CD4-positive, alpha-beta T cell (primary cell): ENCODE results near the gene CCDC187. TPM values are rescaled to one million over a fixed set of nuclear protein-coding genes. Genes with fewer than 3 reads are reported as not detected.
A peak's percentile ranks its signal among the peaks of the same experiment; 100 is the strongest.

Experiments used
- ATAC-seq: fragments of 200-7000 bp; cut with Tn5 transposase; one replicate; pipeline ENCODE4 v1.10.0; 2022; ENCODE audit warnings: mild to moderate bottlenecking; ENCODE audit not compliant: poor library complexity
- CTCF ChIA-PET: fragments of 350-600 bp; sonication (Branson Sonifier 250); formaldehyde crosslinking; loops from one replicate; lab custom pipeline; 2021; ENCODE audit warnings: antibody characterized with exemption, inconsistent platforms; lab: Charles Lee
- POLR2A ChIA-PET: fragments of 350-600 bp; sonication (Branson Sonifier 250); formaldehyde crosslinking; loops from one replicate; lab custom pipeline; 2021; ENCODE audit warnings: antibody characterized with exemption, inconsistent platforms; lab: Charles Lee
- DNase-seq, 14 experiments: peaks; one replicate each; pipeline ENCODE4 v3.0.0-alpha.2; 2013 to 2020; ENCODE audit warnings: mixed read lengths in 2 of 14
- H3K27ac ChIP-seq, 2 donors: one replicate each; pipeline versions ENCODE4 v1.5.1 to v1.7.0; 2013; ENCODE audit warnings: low read length in 2 of 2, low read depth in 1 of 2, mild to moderate bottlenecking in 1 of 2
- H3K27me3 ChIP-seq, 2 experiments: 1 replicate in 1 of 2; 2 replicates in 1 of 2; pipeline versions ENCODE4 v1.6.1 to v1.7.0; 2013; ENCODE audit warnings: low read length in 2 of 2, control low read depth in 1 of 2, mild to moderate bottlenecking in 1 of 2, moderate library complexity in 1 of 2; ENCODE audit not compliant: insufficient read depth in 2 of 2, control insufficient read depth in 1 of 2
- H3K36me3 ChIP-seq: one replicate; pipeline ENCODE4 v1.6.1; 2013; ENCODE audit warnings: low read length, control low read depth; ENCODE audit not compliant: insufficient read depth
- H3K4me1 ChIP-seq: one replicate; pipeline ENCODE4 v1.6.1; 2013; ENCODE audit warnings: low read length, control low read depth; ENCODE audit not compliant: insufficient read depth
- H3K4me3 ChIP-seq: one replicate; pipeline ENCODE4 v1.5.1; 2013; ENCODE audit warnings: mild to moderate bottlenecking, low read length, moderate library complexity
- H3K9me3 ChIP-seq, 2 experiments: 1 replicate in 1 of 2; 2 replicates in 1 of 2; pipeline versions ENCODE4 v1.6.1 to v1.7.0; 2013; ENCODE audit warnings: low read length in 2 of 2, mild to moderate bottlenecking in 2 of 2, control low read depth in 1 of 2, moderate library complexity in 1 of 2; ENCODE audit not compliant: control insufficient read depth in 1 of 2, insufficient read depth in 1 of 2
- H3K27ac Mint-ChIP-seq: one replicate; pipeline ENCODE4 v1.8.0; 2020; ENCODE audit warnings: mixed read lengths
- H3K27me3 Mint-ChIP-seq: one replicate; pipeline ENCODE4 v1.8.0; 2021; ENCODE audit warnings: mixed read lengths
- H3K36me3 Mint-ChIP-seq: one replicate; pipeline ENCODE4 v1.8.0; 2021; ENCODE audit warnings: low read depth, mixed read lengths
- H3K4me1 Mint-ChIP-seq: one replicate; pipeline ENCODE4 v1.8.0; 2021; ENCODE audit warnings: low read depth, mixed read lengths
- H3K4me3 Mint-ChIP-seq: one replicate; pipeline ENCODE4 v1.8.0; 2020; ENCODE audit warnings: mild to moderate bottlenecking, mixed read lengths
- H3K9me3 Mint-ChIP-seq: one replicate; pipeline ENCODE4 v1.8.0; 2020; ENCODE audit warnings: mixed read lengths
- CTCF ChIP-seq: fragments of 200-600 bp; IDR thresholded peaks from one replicate; pipeline ENCODE4 v1.8.0; 2022; ENCODE audit warnings: antibody characterized with exemption, mild to moderate bottlenecking
- intact Hi-C, 2 experiments: fragments of 100-400 bp; cut with DNase I in 1 of 2; cut with micrococcal nuclease in 1 of 2; formaldehyde crosslinking; loops; one replicate each; pipeline versions ENCODE4 v1.15.1 to v1.9.0; 2023 to 2025; cut with DNase I, micrococcal nuclease
- total RNA-seq, 174 experiments: library from RNA in 2 of 174; stranded (reverse) in 2 of 174; gene quantifications; one replicate each; pipeline ENCODE4 v1.2.3 and lab custom pipeline; 2021 to 2026

CCDC187 gene
- total RNA-seq, 2 experiments from 2014 or later: not detected

- Histone ChIP-seq H3K36me3 (no peaks in the 10 kb centered on the region), H3K4me1 (peaks cover 9% of the 10 kb centered on the region), H3K27me3 (peaks cover 20 to 22% of the 10 kb centered on the region in 2 experiments), H3K27ac (no peak overlapping the region), H3K4me3 (no peak overlapping the region), H3K9me3 (peaks cover 3 to 24% of the 10 kb centered on the region in 2 experiments)
- Mint-ChIP-seq H3K4me1 (no peaks in the 10 kb centered on the region), H3K27ac (no peak overlapping the region), H3K9me3 (no peaks in the 10 kb centered on the region), H3K4me3 (no peak overlapping the region), H3K36me3 (no peaks in the 10 kb centered on the region), H3K27me3 (peaks cover 4% of the 10 kb centered on the region)
- TF ChIP-seq CTCF: no peak
- DNase-seq (no peak), ATAC-seq (no peak)
- CTCF ChIA-PET: no interaction called here
- intact Hi-C loops: no loop called here
- POLR2A ChIA-PET: no interaction called here
Measured at GRCh38 chr9:136314056-136314416, 10.1 kb upstream of the CCDC187 start.

GRCh38 chr9:136313111-136314055 is 9.5 kb upstream of the CCDC187 start:
- POLR2A ChIA-PET: no interaction called here
- intact Hi-C loops: no loop called here
- CTCF ChIA-PET: interaction anchor here (1.3 kb wide), 1 partner anchor 50 kb away, joined by 5 read pairs; the partner anchor contains the start of gene DNLZ
- no peak for DNase-seq
- ATAC-seq: no peak
- Histone ChIP-seq H3K27ac (no peak overlapping the region), H3K36me3 (no peaks in the 10 kb centered on the region), H3K4me1 (peaks cover 9% of the 10 kb centered on the region), H3K9me3 (peaks cover 3 to 24% of the 10 kb centered on the region in 2 experiments), H3K27me3 (peaks cover 20 to 22% of the 10 kb centered on the region in 2 experiments), H3K4me3 (no peak overlapping the region)
- peaks cover 4% of the 10 kb centered on the region for H3K27me3 Mint-ChIP-seq
- no peak overlapping the region for H3K4me3 Mint-ChIP-seq
- H3K36me3 Mint-ChIP-seq: no peaks in the 10 kb centered on the region
- TF ChIP-seq CTCF: no peak
- no peaks in the 10 kb centered on the region for H3K4me1 Mint-ChIP-seq
- no peaks in the 10 kb centered on the region for H3K9me3 Mint-ChIP-seq
- no peak overlapping the region for H3K27ac Mint-ChIP-seq

- Mint-ChIP-seq H3K4me1 (no peaks in the 10 kb centered on the region), H3K27ac (no peak overlapping the region), H3K9me3 (no peaks in the 10 kb centered on the region), H3K36me3 (no peaks in the 10 kb centered on the region), H3K4me3 (no peak overlapping the region), H3K27me3 (peaks cover 4% of the 10 kb centered on the region)
- ChIA-PET CTCF (interaction anchor here (1.3 kb wide), 1 partner anchor 51 kb away, joined by 5 read pairs; the partner anchor contains the start of gene DNLZ), POLR2A (no interaction called here)
- intact Hi-C loops: loop anchor here in 1 of 2 experiments (1.0 kb wide), 2 partner anchors 51 to 88 kb away; partner anchors contain the start of genes DNLZ and SNAPC4
- no peak overlapping the region for H3K4me3 ChIP-seq
- peak in 12 of 14 experiments; percentile 15 to 69 (median 40) for DNase-seq
- H3K4me1 ChIP-seq: peaks cover 9% of the 10 kb centered on the region
- peaks cover 3 to 24% of the 10 kb centered on the region in 2 experiments for H3K9me3 ChIP-seq
- peaks cover 20 to 22% of the 10 kb centered on the region in 2 experiments for H3K27me3 ChIP-seq
- no peaks in the 10 kb centered on the region for H3K36me3 ChIP-seq
- TF ChIP-seq CTCF: peak; percentile 28
- no peak overlapping the region for H3K27ac ChIP-seq
- peak; percentile 70 for ATAC-seq
Measured at GRCh38 chr9:136312436-136312835, 8.5 kb upstream of the CCDC187 start.
